Glutamatergic neuron (in vitro differentiated cells): Measurements from ENCODE around the gene RASD1. TPM values are rescaled to one million over a fixed set of nuclear protein-coding genes. Genes with fewer than 3 reads are reported as not detected.
"Not testable (repeated sequence)": the region's sequence is repeated elsewhere in the genome, so short reads cannot be mapped to it uniquely, and the experiment has no call there.

ENCODE experiments used
- DNase-seq: peaks from one replicate; pipeline ENCODE4 v3.0.0; 2022
- H3K27ac Mint-ChIP-seq: one replicate; pipeline ENCODE4 v1.8.0; 2020; ENCODE audit warnings: mild to moderate bottlenecking, mixed read lengths, inconsistent platforms; ENCODE audit not compliant: unreplicated experiment
- H3K27me3 Mint-ChIP-seq: one replicate; pipeline ENCODE4 v1.8.0; 2020; ENCODE audit warnings: mild to moderate bottlenecking, moderate library complexity, mixed read lengths, inconsistent platforms; ENCODE audit not compliant: unreplicated experiment
- H3K36me3 Mint-ChIP-seq: one replicate; pipeline ENCODE4 v1.8.0; 2020; ENCODE audit warnings: mild to moderate bottlenecking, mixed read lengths, inconsistent platforms; ENCODE audit not compliant: unreplicated experiment
- H3K4me1 Mint-ChIP-seq: one replicate; pipeline ENCODE4 v1.8.0; 2020; ENCODE audit warnings: mild to moderate bottlenecking, low read depth, mixed read lengths, inconsistent platforms; ENCODE audit not compliant: unreplicated experiment
- H3K4me3 Mint-ChIP-seq: one replicate; pipeline ENCODE4 v1.8.0; 2020; ENCODE audit warnings: mild to moderate bottlenecking, mixed read lengths, inconsistent platforms; ENCODE audit not compliant: unreplicated experiment
- H3K9me3 Mint-ChIP-seq: one replicate; pipeline ENCODE4 v1.8.0; 2020; ENCODE audit warnings: mild to moderate bottlenecking, moderate library complexity, mixed read lengths, inconsistent platforms; ENCODE audit not compliant: unreplicated experiment
- total RNA-seq: library from RNA; stranded (reverse); fragmentation: NEBNext Ultra II Directional; extraction: Animal tissue kit (Norgen Biotek cat#: 25700); gene quantifications from one replicate; pipeline ENCODE4 v1.2.1, GENCODE V29; 2021; ENCODE audit not compliant: unreplicated experiment
- TF ChIP-seq, protein P1 (sequence below): fragments of 200-600 bp; sonication (generic); IDR thresholded peaks from one replicate; pipeline ENCODE4 v1.5.0; 2021; ENCODE audit not compliant: partially characterized antibody, unreplicated experiment

RASD1 gene
- total RNA-seq, 1 donor from 2014 or later, result 140 TPM

DNA sequence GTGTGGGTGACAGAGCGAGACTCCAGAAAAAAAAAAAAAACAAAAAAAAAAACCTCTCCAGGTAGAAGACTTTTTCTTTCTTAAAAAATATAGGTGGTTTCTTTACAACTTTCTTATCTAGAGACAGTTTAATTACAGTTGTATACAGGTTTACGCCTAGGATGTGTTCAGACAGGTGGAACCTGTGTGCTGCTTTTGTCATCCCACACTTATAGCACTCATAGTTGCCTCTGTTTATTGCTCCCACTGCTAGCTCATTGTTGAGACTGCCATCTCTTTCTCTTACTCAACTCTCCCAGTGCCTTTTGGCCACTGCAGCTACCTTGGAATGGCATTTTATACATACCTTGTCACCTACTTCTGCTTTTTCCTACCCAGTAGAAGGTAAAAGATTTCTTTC, 38.5 kb downstream of the RASD1 start:
- H3K27me3 Mint-ChIP-seq, result peaks cover 9% of the 10 kb centered on the region
- no peak overlapping the region for H3K27ac Mint-ChIP-seq
- DNase-seq, result no peak
- TF ChIP-seq, protein P1, sequence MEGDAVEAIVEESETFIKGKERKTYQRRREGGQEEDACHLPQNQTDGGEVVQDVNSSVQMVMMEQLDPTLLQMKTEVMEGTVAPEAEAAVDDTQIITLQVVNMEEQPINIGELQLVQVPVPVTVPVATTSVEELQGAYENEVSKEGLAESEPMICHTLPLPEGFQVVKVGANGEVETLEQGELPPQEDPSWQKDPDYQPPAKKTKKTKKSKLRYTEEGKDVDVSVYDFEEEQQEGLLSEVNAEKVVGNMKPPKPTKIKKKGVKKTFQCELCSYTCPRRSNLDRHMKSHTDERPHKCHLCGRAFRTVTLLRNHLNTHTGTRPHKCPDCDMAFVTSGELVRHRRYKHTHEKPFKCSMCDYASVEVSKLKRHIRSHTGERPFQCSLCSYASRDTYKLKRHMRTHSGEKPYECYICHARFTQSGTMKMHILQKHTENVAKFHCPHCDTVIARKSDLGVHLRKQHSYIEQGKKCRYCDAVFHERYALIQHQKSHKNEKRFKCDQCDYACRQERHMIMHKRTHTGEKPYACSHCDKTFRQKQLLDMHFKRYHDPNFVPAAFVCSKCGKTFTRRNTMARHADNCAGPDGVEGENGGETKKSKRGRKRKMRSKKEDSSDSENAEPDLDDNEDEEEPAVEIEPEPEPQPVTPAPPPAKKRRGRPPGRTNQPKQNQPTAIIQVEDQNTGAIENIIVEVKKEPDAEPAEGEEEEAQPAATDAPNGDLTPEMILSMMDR, result no peak
- peaks cover 4% of the 10 kb centered on the region for H3K9me3 Mint-ChIP-seq
- peaks cover 7% of the 10 kb centered on the region for H3K4me1 Mint-ChIP-seq
- no peak overlapping the region for H3K4me3 Mint-ChIP-seq
- peaks cover 5% of the 10 kb centered on the region for H3K36me3 Mint-ChIP-seq

GRCh38 chr17:17456251-17456650, 39.9 kb downstream of the RASD1 start:
- Mint-ChIP-seq H3K4me3 (no peak overlapping the region), H3K27ac (no peak overlapping the region), H3K27me3 (peaks cover 9% of the 10 kb centered on the region), H3K36me3 (peaks cover 5% of the 10 kb centered on the region), H3K9me3 (peaks cover 4% of the 10 kb centered on the region), H3K4me1 (peaks cover 7% of the 10 kb centered on the region)
- TF ChIP-seq, protein P1, result no peak
- DNase-seq, result no peak

DNA sequence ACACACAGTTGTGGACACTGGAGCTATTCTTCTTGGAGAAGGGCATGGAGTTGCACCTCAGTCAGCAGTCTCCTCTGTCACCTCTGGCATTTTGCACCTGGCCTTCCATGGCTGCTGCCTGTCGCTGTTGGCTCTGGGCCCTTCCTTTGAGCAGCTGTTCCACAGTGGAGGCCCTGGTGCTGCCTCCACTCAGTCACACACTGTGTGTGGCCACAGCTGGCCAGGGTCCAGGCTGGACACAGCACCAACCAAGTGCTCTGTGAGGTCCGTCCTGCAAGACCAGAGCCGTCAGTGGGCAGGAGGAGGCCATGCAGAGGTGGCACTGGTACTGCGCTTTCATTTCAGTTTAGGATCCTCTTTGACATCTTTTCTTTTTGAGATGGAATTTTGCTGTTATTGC, 41.0 kb downstream of the RASD1 start:
- H3K4me1 Mint-ChIP-seq, result peaks cover 17% of the 10 kb centered on the region
- TF ChIP-seq, protein P1, result no peak
- DNase-seq, result no peak
- peaks cover 10% of the 10 kb centered on the region for H3K27me3 Mint-ChIP-seq
- H3K4me3 Mint-ChIP-seq, result no peak overlapping the region
- H3K27ac Mint-ChIP-seq, result no peak overlapping the region
- peaks cover 4% of the 10 kb centered on the region for H3K9me3 Mint-ChIP-seq
- peaks cover 3% of the 10 kb centered on the region for H3K36me3 Mint-ChIP-seq

- not testable (repeated sequence) for H3K36me3 Mint-ChIP-seq, H3K27ac Mint-ChIP-seq, H3K9me3 Mint-ChIP-seq, H3K27me3 Mint-ChIP-seq, H3K4me3 Mint-ChIP-seq, DNase-seq
- H3K4me1 Mint-ChIP-seq, result peaks cover 19% of the 10 kb centered on the region
Observed at GRCh38 chr17:17454700-17455099, 41.5 kb downstream of the RASD1 start.

GRCh38 chr17:17454276-17454675, 41.9 kb downstream of the RASD1 start:
- H3K4me1 Mint-ChIP-seq, result peaks cover 19% of the 10 kb centered on the region
- peaks cover 7% of the 10 kb centered on the region for H3K9me3 Mint-ChIP-seq
- H3K36me3 Mint-ChIP-seq, result no peaks in the 10 kb centered on the region
- H3K27ac Mint-ChIP-seq, result no peak overlapping the region
- DNase-seq, result no peak
- H3K27me3 Mint-ChIP-seq, result peaks cover 8% of the 10 kb centered on the region
- no peak overlapping the region for H3K4me3 Mint-ChIP-seq
- TF ChIP-seq, protein P1, result no peak

- H3K4me1 Mint-ChIP-seq, result peaks cover 19% of the 10 kb centered on the region
- TF ChIP-seq, protein P1, result no peak
- DNase-seq, result no peak
- H3K36me3 Mint-ChIP-seq, result no peaks in the 10 kb centered on the region
- H3K27me3 Mint-ChIP-seq, result peaks cover 10% of the 10 kb centered on the region
- peaks cover 7% of the 10 kb centered on the region for H3K9me3 Mint-ChIP-seq
- no peak overlapping the region for H3K27ac Mint-ChIP-seq
- no peak overlapping the region for H3K4me3 Mint-ChIP-seq
Observed at GRCh38 chr17:17453088-17453487, 43.1 kb downstream of the RASD1 start.
